Measurements from ENCODE around the gene EIF5. TPM values are rescaled to one million over a fixed set of nuclear protein-coding genes. Genes with fewer than 3 reads are reported as not detected.

EIF5 gene
- polyA plus RNA-seq, 4 donors: 80.5 to 218 (median 115) TPM

DNA sequence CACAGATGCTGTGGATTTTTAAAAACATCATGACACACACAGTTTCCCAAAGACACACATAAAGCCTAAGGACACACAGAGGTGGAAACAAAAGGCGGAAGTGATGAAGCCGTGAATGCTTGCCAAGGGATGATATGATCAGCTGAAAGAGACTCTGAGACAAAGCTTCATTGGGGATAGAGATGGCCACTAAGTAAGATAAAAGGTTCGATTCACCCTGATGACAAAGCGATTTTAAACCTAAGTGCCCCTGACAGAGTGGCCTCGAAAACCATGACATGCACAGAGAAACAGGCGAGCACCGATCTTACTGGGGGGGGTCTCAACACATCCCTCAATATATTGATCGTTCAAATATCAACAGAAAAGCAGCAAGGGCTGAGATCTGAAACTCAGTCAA lies 20.3 kb upstream of the EIF5 start:
- no peak for FAIRE-seq

DNA sequence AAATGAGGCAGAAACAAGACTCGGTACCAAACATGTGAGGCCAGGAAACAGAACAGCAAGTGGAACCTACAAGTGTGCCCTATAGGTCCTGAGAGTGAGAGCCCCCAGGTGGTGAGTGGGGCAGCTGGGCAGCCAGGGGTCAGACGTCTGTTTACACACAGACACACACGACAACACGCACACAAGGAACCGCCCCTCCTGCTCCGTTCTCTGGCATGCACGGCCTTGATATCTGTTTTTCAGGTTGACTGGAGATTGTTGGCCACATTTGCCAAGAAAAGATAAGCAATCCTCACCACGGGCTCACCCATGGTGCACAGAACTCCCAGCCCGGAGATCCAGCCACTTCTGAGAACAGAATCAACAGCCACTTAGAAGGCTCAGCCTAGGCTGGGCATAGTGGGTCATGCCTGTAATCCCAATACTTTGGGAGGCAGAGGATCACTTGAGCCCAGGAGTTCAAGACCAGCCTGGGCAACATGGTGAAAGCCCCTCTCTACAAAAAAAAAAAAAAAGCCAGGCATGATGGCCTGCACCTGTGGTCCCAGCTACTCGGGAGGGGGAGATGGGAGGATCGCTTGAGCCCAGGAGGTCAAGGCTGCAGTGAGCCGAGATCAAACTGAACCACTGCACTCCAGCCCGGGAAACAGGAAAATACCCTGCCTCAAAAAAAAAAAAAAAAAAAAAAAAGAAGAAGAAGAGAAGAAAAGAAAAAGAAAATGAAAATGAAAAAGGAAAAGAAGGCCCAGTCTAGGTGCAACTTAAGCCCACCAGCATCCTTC lies 19.4 kb upstream of the EIF5 start:
- Histone ChIP-seq H3K27ac (ENCODE audit: low read depth in 1 of 3, low read length in 2 of 3) (no peak overlapping the region), H3K9me3 (ENCODE audit: control insufficient read depth in 2 of 2, insufficient read depth in 1 of 2, low read depth in 1 of 2, low read length in 1 of 2) (no peaks in the 10 kb centered on the region), H3K4me1 (ENCODE audit: control insufficient read depth in 3 of 3, insufficient read depth in 2 of 3, low read depth in 1 of 3, low read length in 2 of 3) (no peaks in the 10 kb centered on the region), H3K27me3 (ENCODE audit: control insufficient read depth in 3 of 3, insufficient read depth in 3 of 3, low read length in 3 of 3) (peaks cover 0 to 5% (median 0%) of the 10 kb centered on the region in 3 donors), H3K36me3 (ENCODE audit: control insufficient read depth in 3 of 3, insufficient read depth in 2 of 3, low read depth in 1 of 3, low read length in 3 of 3) (no peaks in the 10 kb centered on the region), H3K4me3 (ENCODE audit: low read depth in 1 of 3, low read length in 3 of 3) (no peak overlapping the region)
- DNase-seq (peak in 1 of 2 donors; percentile 16), FAIRE-seq (no peak)
- 37 to 61% (median 52%) methylated on average over 13 of the region's 13 CpGs for WGBS, 3 donors

More for the DNA sequence above, 20.3 kb upstream of the EIF5 start:
- no peak for DNase-seq
- H3K27me3 ChIP-seq (ENCODE audit: control insufficient read depth in 3 of 3, insufficient read depth in 3 of 3, low read length in 3 of 3): peaks cover 0 to 5% (median 0%) of the 10 kb centered on the region in 3 donors
- H3K4me3 ChIP-seq (ENCODE audit: low read depth in 1 of 3, low read length in 3 of 3): no peak overlapping the region
- no peaks in the 10 kb centered on the region for H3K9me3 ChIP-seq (ENCODE audit: control insufficient read depth in 2 of 2, insufficient read depth in 1 of 2, low read depth in 1 of 2, low read length in 1 of 2)
- no peak overlapping the region for H3K27ac ChIP-seq (ENCODE audit: low read depth in 1 of 3, low read length in 2 of 3)
- no peaks in the 10 kb centered on the region for H3K4me1 ChIP-seq (ENCODE audit: control insufficient read depth in 3 of 3, insufficient read depth in 2 of 3, low read depth in 1 of 3, low read length in 2 of 3)
- WGBS, 3 donors: 76 to 86% (median 83%) methylated on average over 8 of the region's 8 CpGs
- no peaks in the 10 kb centered on the region for H3K36me3 ChIP-seq (ENCODE audit: control insufficient read depth in 3 of 3, insufficient read depth in 2 of 3, low read depth in 1 of 3, low read length in 3 of 3)

DNA sequence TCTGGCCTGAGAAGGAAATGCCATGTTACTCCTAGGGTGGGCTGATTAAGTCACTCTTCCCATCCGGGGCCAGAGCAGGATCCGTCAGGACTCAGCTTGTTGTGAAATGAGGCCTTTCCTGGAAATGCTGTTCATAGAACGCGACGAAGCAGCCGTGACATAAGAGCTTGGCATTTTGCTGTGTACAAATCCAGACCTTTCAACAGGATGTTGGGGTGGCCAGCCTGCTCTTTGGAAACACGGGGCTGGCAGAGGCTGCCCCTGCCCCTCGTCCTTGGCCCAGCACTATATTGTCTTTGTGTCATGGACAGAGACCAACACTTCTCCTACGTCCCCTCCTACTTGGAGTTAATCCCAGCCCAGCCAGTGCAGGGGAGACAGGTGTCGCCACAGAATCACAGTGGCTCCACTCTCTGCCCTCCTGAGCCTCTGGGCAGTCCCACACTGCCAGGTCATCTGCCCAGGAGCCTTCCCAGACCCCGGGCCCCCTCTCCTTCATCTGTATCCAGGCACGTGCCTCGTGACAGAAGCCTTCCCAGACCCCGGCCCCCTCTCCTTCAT lies 18.6 kb upstream of the EIF5 start:
- FAIRE-seq: no peak
- H3K27ac ChIP-seq (ENCODE audit: low read depth in 1 of 3, low read length in 2 of 3): no peak overlapping the region

DNA sequence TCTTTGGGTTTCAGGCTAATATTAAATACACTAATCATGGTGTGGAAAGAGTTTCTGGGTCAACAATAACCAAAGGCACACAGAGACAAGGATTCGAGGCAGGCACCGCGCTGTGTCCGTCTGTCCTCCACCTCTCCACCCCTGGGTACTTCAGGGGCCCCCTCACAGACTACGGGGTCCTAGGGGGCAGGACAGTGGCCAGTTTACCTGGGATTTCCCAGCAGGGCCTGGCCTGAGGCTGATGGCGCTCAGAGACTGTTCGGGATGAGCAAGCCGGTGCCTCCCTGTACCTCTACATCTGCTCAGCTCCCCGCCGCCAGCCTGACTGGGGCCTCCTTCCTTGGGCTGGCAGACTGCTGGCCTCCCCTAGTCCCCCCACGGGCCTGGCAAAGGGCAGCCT lies 18.1 kb upstream of the EIF5 start:
- no peak for FAIRE-seq
- 93 to 94% (median 93%) methylated on average over 10 to 11 of the region's 11 CpGs for WGBS, 3 donors
- H3K27me3 ChIP-seq (ENCODE audit: control insufficient read depth in 3 of 3, insufficient read depth in 3 of 3, low read length in 3 of 3): peaks cover 0 to 5% (median 0%) of the 10 kb centered on the region in 3 donors
- H3K4me1 ChIP-seq (ENCODE audit: control insufficient read depth in 3 of 3, insufficient read depth in 2 of 3, low read depth in 1 of 3, low read length in 2 of 3): no peaks in the 10 kb centered on the region
- no peak overlapping the region for H3K4me3 ChIP-seq (ENCODE audit: low read depth in 1 of 3, low read length in 3 of 3)
- DNase-seq: no peak
- no peaks in the 10 kb centered on the region for H3K9me3 ChIP-seq (ENCODE audit: control insufficient read depth in 2 of 2, insufficient read depth in 1 of 2, low read depth in 1 of 2, low read length in 1 of 2)
- H3K27ac ChIP-seq (ENCODE audit: low read depth in 1 of 3, low read length in 2 of 3): no peak overlapping the region
- no peaks in the 10 kb centered on the region for H3K36me3 ChIP-seq (ENCODE audit: control insufficient read depth in 3 of 3, insufficient read depth in 2 of 3, low read depth in 1 of 3, low read length in 3 of 3)

More for the DNA sequence above, 18.6 kb upstream of the EIF5 start:
- Histone ChIP-seq H3K4me1 (ENCODE audit: control insufficient read depth in 3 of 3, insufficient read depth in 2 of 3, low read depth in 1 of 3, low read length in 2 of 3) (no peaks in the 10 kb centered on the region), H3K9me3 (ENCODE audit: control insufficient read depth in 2 of 2, insufficient read depth in 1 of 2, low read depth in 1 of 2, low read length in 1 of 2) (no peaks in the 10 kb centered on the region), H3K4me3 (ENCODE audit: low read depth in 1 of 3, low read length in 3 of 3) (no peak overlapping the region), H3K27me3 (ENCODE audit: control insufficient read depth in 3 of 3, insufficient read depth in 3 of 3, low read length in 3 of 3) (peaks cover 0 to 5% (median 0%) of the 10 kb centered on the region in 3 donors), H3K36me3 (ENCODE audit: control insufficient read depth in 3 of 3, insufficient read depth in 2 of 3, low read depth in 1 of 3, low read length in 3 of 3) (no peaks in the 10 kb centered on the region)
- no peak for DNase-seq
- 81 to 88% (median 86%) methylated on average over 14 of the region's 14 CpGs for WGBS, 3 donors

DNA sequence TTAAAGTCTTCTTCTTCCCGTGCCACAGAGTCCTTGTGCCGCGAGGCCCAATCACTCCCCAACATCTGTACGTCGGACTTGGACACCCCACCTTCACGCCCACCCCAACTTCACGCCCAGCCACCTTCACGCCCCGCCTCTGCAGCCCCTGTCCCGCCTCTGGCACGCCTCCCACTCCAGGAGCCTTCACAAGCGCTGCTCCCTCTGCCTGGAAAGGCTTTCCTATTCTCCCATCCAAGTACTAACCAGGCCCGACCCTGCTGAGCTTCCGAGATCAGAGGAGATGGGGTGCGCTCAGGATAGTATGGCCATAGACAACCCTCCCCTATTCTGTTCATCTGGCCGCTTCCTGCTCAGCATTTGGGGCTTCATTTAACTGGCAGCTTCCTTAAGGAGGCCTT lies 17.3 kb upstream of the EIF5 start:
- 74 to 84% (median 76%) methylated on average over 14 to 16 of the region's 16 CpGs for WGBS, 3 donors
- FAIRE-seq: no peak
- DNase-seq: no peak
- Histone ChIP-seq H3K4me3 (ENCODE audit: low read depth in 1 of 3, low read length in 3 of 3) (no peak overlapping the region), H3K27me3 (ENCODE audit: control insufficient read depth in 3 of 3, insufficient read depth in 3 of 3, low read length in 3 of 3) (peaks cover 0 to 5% (median 0%) of the 10 kb centered on the region in 3 donors), H3K36me3 (ENCODE audit: control insufficient read depth in 3 of 3, insufficient read depth in 2 of 3, low read depth in 1 of 3, low read length in 3 of 3) (no peaks in the 10 kb centered on the region), H3K27ac (ENCODE audit: low read depth in 1 of 3, low read length in 2 of 3) (no peak overlapping the region), H3K4me1 (ENCODE audit: control insufficient read depth in 3 of 3, insufficient read depth in 2 of 3, low read depth in 1 of 3, low read length in 2 of 3) (no peaks in the 10 kb centered on the region), H3K9me3 (ENCODE audit: control insufficient read depth in 2 of 2, insufficient read depth in 1 of 2, low read depth in 1 of 2, low read length in 1 of 2) (no peaks in the 10 kb centered on the region)

DNA sequence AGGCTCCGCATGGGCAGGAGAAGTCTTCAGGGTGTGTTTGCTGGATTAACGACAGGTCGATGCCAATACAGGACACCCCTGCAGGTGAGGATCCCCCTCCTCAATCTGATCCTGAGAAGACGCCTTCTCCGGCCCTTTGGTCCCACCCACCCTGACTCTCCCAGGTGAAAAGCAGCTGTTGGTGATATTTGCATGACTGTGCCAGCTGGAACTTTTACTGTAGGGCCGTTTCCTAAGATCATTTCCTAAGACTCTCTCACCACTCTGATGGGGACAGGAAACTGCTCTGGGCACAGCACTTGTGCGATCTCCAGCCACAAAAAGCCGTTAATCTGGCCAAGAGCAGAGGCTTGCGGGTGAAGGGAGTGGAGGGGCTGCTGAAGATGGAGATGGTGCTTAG lies 16.8 kb upstream of the EIF5 start:
- Histone ChIP-seq H3K36me3 (ENCODE audit: control insufficient read depth in 3 of 3, insufficient read depth in 2 of 3, low read depth in 1 of 3, low read length in 3 of 3) (no peaks in the 10 kb centered on the region), H3K27ac (ENCODE audit: low read depth in 1 of 3, low read length in 2 of 3) (no peak overlapping the region), H3K4me1 (ENCODE audit: control insufficient read depth in 3 of 3, insufficient read depth in 2 of 3, low read depth in 1 of 3, low read length in 2 of 3) (no peaks in the 10 kb centered on the region), H3K9me3 (ENCODE audit: control insufficient read depth in 2 of 2, insufficient read depth in 1 of 2, low read depth in 1 of 2, low read length in 1 of 2) (no peaks in the 10 kb centered on the region), H3K27me3 (ENCODE audit: control insufficient read depth in 3 of 3, insufficient read depth in 3 of 3, low read length in 3 of 3) (peaks cover 0 to 5% (median 0%) of the 10 kb centered on the region in 3 donors), H3K4me3 (ENCODE audit: low read depth in 1 of 3, low read length in 3 of 3) (no peak overlapping the region)
- WGBS, 3 donors: 54 to 74% (median 64%) methylated on average over 9 of the region's 9 CpGs
- FAIRE-seq (no peak), DNase-seq (no peak)

DNA sequence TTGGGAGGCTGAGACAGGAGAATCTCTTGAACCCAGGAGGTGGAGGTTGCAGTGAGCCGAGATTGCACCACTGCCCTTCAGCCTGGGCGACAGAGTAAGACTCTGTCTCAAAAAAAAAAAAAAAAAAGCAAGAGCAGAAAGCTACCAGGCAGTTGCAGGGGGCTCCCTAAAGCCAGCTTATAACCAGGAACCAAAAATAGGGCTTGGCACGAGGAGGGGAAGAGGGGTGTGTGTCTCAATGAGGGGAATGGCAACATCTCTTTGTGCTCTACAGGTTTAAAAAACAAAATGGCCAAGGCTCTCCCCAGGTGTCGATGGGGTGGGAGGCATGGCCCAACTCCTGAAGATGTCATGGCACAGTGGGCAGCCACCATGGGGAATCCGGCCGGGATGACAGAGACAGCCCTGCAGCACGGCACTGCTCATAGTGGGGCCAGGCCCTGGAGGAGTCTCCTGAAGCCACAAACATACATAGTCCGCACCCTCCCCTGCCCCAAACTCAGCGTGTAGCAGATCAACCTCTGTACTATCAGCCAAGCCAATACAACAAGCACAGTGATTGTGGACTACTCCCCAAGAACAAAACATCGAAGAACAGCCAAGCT lies 16.0 kb upstream of the EIF5 start:
- FAIRE-seq (no peak), DNase-seq (no peak)
- H3K36me3 ChIP-seq (ENCODE audit: control insufficient read depth in 3 of 3, insufficient read depth in 2 of 3, low read depth in 1 of 3, low read length in 3 of 3): no peaks in the 10 kb centered on the region
- no peak overlapping the region for H3K27ac ChIP-seq (ENCODE audit: low read depth in 1 of 3, low read length in 2 of 3)
- no peak overlapping the region for H3K4me3 ChIP-seq (ENCODE audit: low read depth in 1 of 3, low read length in 3 of 3)
- H3K4me1 ChIP-seq (ENCODE audit: control insufficient read depth in 3 of 3, insufficient read depth in 2 of 3, low read depth in 1 of 3, low read length in 2 of 3): no peaks in the 10 kb centered on the region
- WGBS, 3 donors: 87 to 88% (median 87%) methylated on average over 10 of the region's 10 CpGs
- H3K9me3 ChIP-seq (ENCODE audit: control insufficient read depth in 2 of 2, insufficient read depth in 1 of 2, low read depth in 1 of 2, low read length in 1 of 2): no peaks in the 10 kb centered on the region
- H3K27me3 ChIP-seq (ENCODE audit: control insufficient read depth in 3 of 3, insufficient read depth in 3 of 3, low read length in 3 of 3): peaks cover 0 to 5% (median 0%) of the 10 kb centered on the region in 3 donors

DNA sequence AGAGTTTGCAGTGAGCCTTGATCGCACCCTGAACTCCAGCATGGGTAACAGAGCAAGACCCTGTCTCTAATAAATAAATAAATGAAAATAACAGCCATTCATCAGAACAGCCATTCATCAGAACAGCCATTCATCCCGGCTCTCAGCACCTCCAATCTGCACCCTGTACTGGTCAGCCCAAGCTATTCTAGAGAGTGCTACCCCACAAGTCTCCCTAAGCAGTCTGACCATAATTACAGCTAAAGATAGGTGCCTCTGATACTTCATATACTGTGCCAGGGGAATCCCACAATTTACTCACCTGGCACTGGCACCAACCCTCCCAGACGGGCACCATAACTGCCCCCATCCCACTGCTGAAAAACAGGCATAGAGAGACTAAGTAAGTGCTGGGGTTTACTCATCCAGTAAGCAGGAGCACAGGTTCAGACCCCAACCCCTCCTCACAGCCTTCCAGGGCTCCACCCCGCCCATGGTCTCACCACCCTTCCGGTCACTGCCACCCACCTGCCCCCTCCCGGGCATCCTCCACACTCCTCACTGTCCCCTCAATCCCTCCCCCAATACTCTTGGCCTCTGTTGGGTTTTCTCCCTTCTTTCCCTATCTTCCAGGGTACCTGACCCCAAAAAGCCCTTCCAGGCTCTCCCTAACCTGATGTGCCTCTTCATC lies 15.2 kb upstream of the EIF5 start:
- Histone ChIP-seq H3K4me3 (ENCODE audit: low read depth in 1 of 3, low read length in 3 of 3) (no peak overlapping the region), H3K27ac (ENCODE audit: low read depth in 1 of 3, low read length in 2 of 3) (peak overlapping the region in 1 of 3 donors; percentile 50), H3K36me3 (ENCODE audit: control insufficient read depth in 3 of 3, insufficient read depth in 2 of 3, low read depth in 1 of 3, low read length in 3 of 3) (no peaks in the 10 kb centered on the region), H3K9me3 (ENCODE audit: control insufficient read depth in 2 of 2, insufficient read depth in 1 of 2, low read depth in 1 of 2, low read length in 1 of 2) (no peaks in the 10 kb centered on the region), H3K4me1 (ENCODE audit: control insufficient read depth in 3 of 3, insufficient read depth in 2 of 3, low read depth in 1 of 3, low read length in 2 of 3) (no peaks in the 10 kb centered on the region), H3K27me3 (ENCODE audit: control insufficient read depth in 3 of 3, insufficient read depth in 3 of 3, low read length in 3 of 3) (peaks cover 0 to 5% (median 0%) of the 10 kb centered on the region in 3 donors)
- DNase-seq: no peak
- FAIRE-seq: no peak
- 79 to 81% (median 81%) methylated on average over 6 of the region's 6 CpGs for WGBS, 3 donors

Data from small intestine (tissue), 7 donors.